Activated naive CD4-positive, alpha-beta T cell treated with anti-CD3 and anti-CD28 coated beads, Interleukin-2, amount 10 ng/mL, durations not matched to agents 7 days and 5 days (primary cell): ENCODE data around the gene TFR2.

Experiments used
- CTCF ChIA-PET: fragments of 350-600 bp; sonication (Branson Sonifier 250); formaldehyde crosslinking; loops from one replicate; lab custom pipeline; 2021; ENCODE audit warnings: antibody characterized with exemption; lab: Charles Lee
- DNase-seq: peaks from one replicate; pipeline ENCODE4 v3.0.0-alpha.2; 2020
- H3K27ac Mint-ChIP-seq: one replicate; pipeline ENCODE4 v1.8.0; 2021; ENCODE audit warnings: mild to moderate bottlenecking, moderate library complexity, mixed read lengths
- H3K27me3 Mint-ChIP-seq: one replicate; pipeline ENCODE4 v1.8.0; 2021; ENCODE audit warnings: mild to moderate bottlenecking, mixed read lengths
- H3K36me3 Mint-ChIP-seq: one replicate; pipeline ENCODE4 v1.8.0; 2021; ENCODE audit warnings: mixed read lengths
- H3K4me1 Mint-ChIP-seq: one replicate; pipeline ENCODE4 v1.8.0; 2021; ENCODE audit warnings: mixed read lengths
- H3K4me3 Mint-ChIP-seq: one replicate; pipeline ENCODE4 v1.8.0; 2021; ENCODE audit warnings: mild to moderate bottlenecking, moderate library complexity, mixed read lengths
- H3K9me3 Mint-ChIP-seq: one replicate; pipeline ENCODE4 v1.8.0; 2021; ENCODE audit warnings: mixed read lengths

The TFR2 gene

GRCh38 chr7:100604976-100605911 is 36.1 kb downstream of the TFR2 start:
- Mint-ChIP-seq H3K9me3 (no peaks in the 10 kb centered on the region), H3K4me1 (peaks cover 34% of the 10 kb centered on the region), H3K27me3 (peaks cover 65% of the 10 kb centered on the region), H3K27ac (peak overlapping the region; percentile 79), H3K4me3 (peak overlapping the region; percentile 88), H3K36me3 (no peaks in the 10 kb centered on the region)
- peak; percentile 71 for DNase-seq
- CTCF ChIA-PET = interaction anchor here (0.6 to 1.8 kb wide), 7 partner anchors 18 to 86 kb away, joined by 3 to 6 read pairs (median 4); no protein-coding TSS in a partner anchor

DNA sequence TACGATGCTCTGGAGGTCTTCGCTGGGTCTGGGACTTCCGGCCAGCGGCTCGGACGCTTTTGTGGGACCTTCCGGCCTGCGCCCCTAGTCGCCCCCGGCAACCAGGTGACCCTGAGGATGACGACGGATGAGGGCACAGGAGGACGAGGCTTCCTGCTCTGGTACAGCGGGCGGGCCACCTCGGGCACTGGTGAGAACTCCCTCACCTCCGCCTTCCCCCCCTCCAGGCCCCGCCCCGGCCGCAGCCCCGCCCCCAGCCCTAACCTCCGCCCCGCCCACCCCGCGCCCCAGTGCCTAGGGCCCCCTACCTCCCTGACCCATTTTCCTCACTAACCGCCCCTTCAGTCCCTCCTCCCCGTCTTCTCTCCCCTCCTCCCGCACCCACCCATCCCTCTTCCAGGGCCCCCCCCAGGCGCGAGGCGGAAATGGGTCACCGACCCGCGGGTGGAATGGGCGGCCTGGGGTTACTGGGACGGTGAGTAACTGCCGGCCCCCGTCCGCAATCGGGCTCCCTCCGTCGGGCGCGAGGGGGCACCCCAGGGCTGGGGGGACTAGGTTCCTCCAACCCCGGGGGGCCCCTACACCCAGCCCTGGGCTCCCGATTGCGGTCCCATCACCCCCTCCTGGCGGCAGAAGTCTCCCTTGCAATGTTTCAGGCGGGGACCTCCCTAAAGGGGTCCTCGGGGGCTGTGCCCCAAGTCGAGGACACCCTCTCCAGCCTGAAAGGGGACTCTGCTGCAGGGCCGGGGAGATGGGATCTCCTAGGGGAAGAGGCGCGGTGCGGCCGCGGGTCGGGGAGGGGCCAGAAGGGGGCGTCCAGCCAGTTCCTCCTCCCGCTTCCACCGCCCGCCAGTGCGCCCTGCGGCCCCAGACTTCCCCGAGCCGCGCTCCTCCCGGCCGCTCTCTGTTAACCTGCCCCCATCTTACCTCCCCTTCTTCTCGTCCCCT is 37.0 kb downstream of the TFR2 start:
- peak overlapping the region; percentile 87 for H3K27ac Mint-ChIP-seq
- H3K4me3 Mint-ChIP-seq = peak overlapping the region; percentile 88
- no peaks in the 10 kb centered on the region for H3K36me3 Mint-ChIP-seq
- no peaks in the 10 kb centered on the region for H3K9me3 Mint-ChIP-seq
- peak; percentile 88 for DNase-seq
- CTCF ChIA-PET = interaction anchor here (0.7 to 1.8 kb wide), 6 partner anchors 17 to 87 kb away, joined by 3 to 6 read pairs (median 4); no protein-coding TSS in a partner anchor
- H3K27me3 Mint-ChIP-seq = peaks cover 72% of the 10 kb centered on the region
- H3K4me1 Mint-ChIP-seq = peaks cover 34% of the 10 kb centered on the region

- peak overlapping the region; percentile 87 for H3K27ac Mint-ChIP-seq
Observed at GRCh38 chr7:100603726-100604027, 37.7 kb downstream of the TFR2 start.

GRCh38 chr7:100602889-100603725 is 38.2 kb downstream of the TFR2 start:
- Mint-ChIP-seq H3K9me3 (no peaks in the 10 kb centered on the region), H3K4me3 (peak overlapping the region; percentile 88), H3K27ac (no peak overlapping the region), H3K27me3 (peaks cover 70% of the 10 kb centered on the region), H3K36me3 (no peaks in the 10 kb centered on the region), H3K4me1 (peaks cover 41% of the 10 kb centered on the region)
- DNase-seq = no peak
- CTCF ChIA-PET = interaction anchor here (1.1 to 1.7 kb wide), 2 partner anchors 31 to 102 kb away, joined by 3 to 5 read pairs; partner anchors contain the start of gene POP7

More at GRCh38 chr7:100603726-100604027, 37.7 kb downstream of the TFR2 start:
- H3K36me3 Mint-ChIP-seq = no peaks in the 10 kb centered on the region
- DNase-seq = no peak
- H3K9me3 Mint-ChIP-seq = no peaks in the 10 kb centered on the region
- peaks cover 73% of the 10 kb centered on the region for H3K27me3 Mint-ChIP-seq
- peak overlapping the region; percentile 88 for H3K4me3 Mint-ChIP-seq
- CTCF ChIA-PET = interaction anchor here (1.1 to 1.7 kb wide), 2 partner anchors 31 to 102 kb away, joined by 3 to 5 read pairs; partner anchors contain the start of gene POP7
- peaks cover 36% of the 10 kb centered on the region for H3K4me1 Mint-ChIP-seq

DNA sequence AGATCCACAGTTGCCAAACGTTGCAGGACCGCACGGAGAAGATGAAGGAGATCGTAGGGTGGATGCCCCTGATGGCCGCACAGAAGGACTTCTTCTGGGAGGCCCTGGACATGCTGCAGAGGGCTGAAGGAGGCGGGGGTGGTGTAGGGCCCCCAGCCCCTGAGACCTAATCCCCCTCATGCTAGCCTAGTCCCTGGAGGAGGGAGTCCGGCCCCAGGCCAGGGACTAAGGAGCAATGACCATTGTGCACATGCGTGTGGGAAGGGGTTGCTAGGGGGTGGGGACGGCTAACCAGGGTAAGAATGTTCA is 40.7 kb downstream of the TFR2 start:
- Mint-ChIP-seq H3K4me1 (peaks cover 31% of the 10 kb centered on the region), H3K27me3 (peaks cover 57% of the 10 kb centered on the region)
- no peak for DNase-seq

GRCh38 chr7:100599911-100600729 is 41.2 kb downstream of the TFR2 start:
- H3K27ac Mint-ChIP-seq = no peak overlapping the region
- no peak overlapping the region for H3K4me3 Mint-ChIP-seq
- DNase-seq = no peak
- no peaks in the 10 kb centered on the region for H3K9me3 Mint-ChIP-seq
- H3K36me3 Mint-ChIP-seq = no peaks in the 10 kb centered on the region
- H3K4me1 Mint-ChIP-seq = peaks cover 27% of the 10 kb centered on the region
- CTCF ChIA-PET = interaction anchor here (2.2 kb wide), 1 partner anchor 12 kb away, joined by 12 read pairs; no protein-coding TSS in a partner anchor
- H3K27me3 Mint-ChIP-seq = peaks cover 57% of the 10 kb centered on the region

More for the DNA sequence above, 40.7 kb downstream of the TFR2 start:
- Mint-ChIP-seq H3K9me3 (no peaks in the 10 kb centered on the region), H3K4me3 (no peak overlapping the region), H3K36me3 (no peaks in the 10 kb centered on the region), H3K27ac (no peak overlapping the region)
- CTCF ChIA-PET = no interaction called here

GRCh38 chr7:100598425-100598824 is 42.9 kb downstream of the TFR2 start:
- Mint-ChIP-seq H3K4me1 (peaks cover 20% of the 10 kb centered on the region), H3K27ac (peak overlapping the region; percentile 29)
- CTCF ChIA-PET = interaction anchor here (2.2 kb wide), 1 partner anchor 10 kb away, joined by 12 read pairs; no protein-coding TSS in a partner anchor

GRCh38 chr7:100595188-100595587 is 46.2 kb downstream of the TFR2 start:
- Mint-ChIP-seq H3K4me3 (no peak overlapping the region), H3K27ac (no peak overlapping the region), H3K36me3 (no peaks in the 10 kb centered on the region), H3K9me3 (no peaks in the 10 kb centered on the region), H3K4me1 (peaks cover 8% of the 10 kb centered on the region), H3K27me3 (peaks cover 56% of the 10 kb centered on the region)
- CTCF ChIA-PET = interaction anchor here (0.6 kb wide), 1 partner anchor 33 kb away, joined by 3 read pairs; no protein-coding TSS in a partner anchor
- DNase-seq = no peak

More at GRCh38 chr7:100598425-100598824, 42.9 kb downstream of the TFR2 start:
- DNase-seq = no peak
- H3K27me3 Mint-ChIP-seq = peaks cover 52% of the 10 kb centered on the region
- no peaks in the 10 kb centered on the region for H3K9me3 Mint-ChIP-seq
- H3K36me3 Mint-ChIP-seq = no peaks in the 10 kb centered on the region
- no peak overlapping the region for H3K4me3 Mint-ChIP-seq

- DNase-seq = no peak
- H3K9me3 Mint-ChIP-seq = no peaks in the 10 kb centered on the region
- no peak overlapping the region for H3K27ac Mint-ChIP-seq
- H3K36me3 Mint-ChIP-seq = no peaks in the 10 kb centered on the region
- peaks cover 60% of the 10 kb centered on the region for H3K27me3 Mint-ChIP-seq
- no peak overlapping the region for H3K4me3 Mint-ChIP-seq
- H3K4me1 Mint-ChIP-seq = peaks cover 12% of the 10 kb centered on the region
- CTCF ChIA-PET = interaction anchor here (0.6 to 0.9 kb wide), 2 partner anchors 32 to 57 kb away, joined by 3 to 4 read pairs; no protein-coding TSS in a partner anchor
Observed at GRCh38 chr7:100591596-100591995, 49.8 kb downstream of the TFR2 start.

GRCh38 chr7:100590077-100590737 is 51.1 kb downstream of the TFR2 start:
- H3K4me3 Mint-ChIP-seq = no peak overlapping the region
- peaks cover 50% of the 10 kb centered on the region for H3K27me3 Mint-ChIP-seq
- no peak overlapping the region for H3K27ac Mint-ChIP-seq
- H3K9me3 Mint-ChIP-seq = no peaks in the 10 kb centered on the region
- H3K4me1 Mint-ChIP-seq = peaks cover 15% of the 10 kb centered on the region
- CTCF ChIA-PET = interaction anchor here (0.9 to 9.1 kb wide), 3 partner anchors 9 to 33 kb away, joined by 3 to 130 read pairs (median 12); no protein-coding TSS in a partner anchor
- H3K36me3 Mint-ChIP-seq = peaks cover 3% of the 10 kb centered on the region
- DNase-seq = no peak

DNA sequence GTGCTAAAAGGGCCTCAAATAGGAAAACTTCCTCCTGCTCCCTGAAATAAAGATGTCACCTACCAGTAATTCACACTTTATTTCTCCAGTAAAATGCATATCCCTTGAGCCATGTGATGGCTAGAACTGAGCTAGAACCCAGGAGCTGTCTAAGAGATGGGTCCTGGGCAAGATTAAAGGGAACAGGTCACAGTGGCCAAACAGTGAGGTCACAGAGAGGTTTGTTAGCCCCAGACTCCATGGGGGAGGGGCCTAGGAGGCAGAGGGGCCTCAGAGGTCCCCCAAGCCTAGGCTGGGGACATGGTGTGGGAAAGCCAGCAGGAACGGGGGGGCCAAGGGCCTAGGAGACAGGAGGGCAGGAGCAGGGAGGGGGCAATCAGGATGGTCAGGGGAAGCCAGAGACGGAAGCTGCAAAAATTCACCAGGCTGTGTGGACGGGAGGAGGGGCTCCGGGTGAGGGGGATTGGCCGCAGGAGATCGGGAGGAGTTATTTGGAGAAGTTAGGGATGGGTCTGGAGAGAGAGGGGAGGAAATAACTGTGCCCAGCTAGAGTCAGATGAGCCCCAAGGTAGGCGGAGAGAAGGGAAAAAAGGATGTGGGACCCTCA is 51.9 kb downstream of the TFR2 start:
- DNase-seq = no peak
- H3K27me3 Mint-ChIP-seq = peaks cover 46% of the 10 kb centered on the region
- CTCF ChIA-PET = interaction anchor here (0.8 to 9.1 kb wide), 9 partner anchors 10 to 457 kb away, joined by 3 to 130 read pairs (median 3); partner anchors contain the start of gene AGFG2
- peaks cover 15% of the 10 kb centered on the region for H3K4me1 Mint-ChIP-seq
- H3K36me3 Mint-ChIP-seq = peaks cover 7% of the 10 kb centered on the region
- H3K27ac Mint-ChIP-seq = no peak overlapping the region
- H3K4me3 Mint-ChIP-seq = no peak overlapping the region
- no peaks in the 10 kb centered on the region for H3K9me3 Mint-ChIP-seq
